Measurements from ENCODE around the gene PCDHB13. TPM values are rescaled to one million over a fixed set of nuclear protein-coding genes. Genes with fewer than 3 reads are reported as not detected.
"Not testable (repeated sequence)": the region's sequence is repeated elsewhere in the genome, so short reads cannot be mapped to it uniquely, and the experiment has no call there.

PCDHB13 gene
- total RNA-seq, 1 donor from 2014 or later = 7.1 TPM

DNA sequence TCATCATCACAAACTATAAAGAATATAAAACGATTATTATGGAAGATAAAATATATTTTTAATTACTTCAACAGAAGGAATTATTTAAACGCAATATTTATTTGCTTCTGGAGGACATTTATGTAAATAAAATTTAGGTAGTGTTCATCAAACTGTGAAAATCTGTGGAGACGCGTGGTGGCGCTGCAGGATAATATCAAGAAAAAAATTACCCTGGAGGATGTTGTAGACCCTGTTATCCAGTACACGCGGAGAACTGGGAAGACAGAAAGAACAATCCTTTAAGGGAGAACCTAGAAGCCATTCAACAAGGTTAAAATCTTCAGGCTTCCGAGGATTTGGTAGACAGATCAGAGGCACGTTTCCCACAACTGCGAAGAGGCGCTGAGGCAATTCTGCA lies 5.2 kb upstream of the PCDHB13 start, which contains the start of gene PCDHB12:
Gene PCDHB12, plus strand, starts transcription at position 242 of the 400 bp plus-strand sequence. CDS start 189 bp downstream, outside the sequence.
- peak; percentile 38 for TF ChIP-seq CTCF (IDR thresholded peaks at IDR 0.05; ENCODE audit: unreplicated experiment)
- peaks cover 26% of the 10 kb centered on the region for H3K36me3 Mint-ChIP-seq (ENCODE audit: low read depth, unreplicated experiment)
- H3K4me1 Mint-ChIP-seq (ENCODE audit: unreplicated experiment) = no peaks in the 10 kb centered on the region
- H3K4me3 Mint-ChIP-seq (ENCODE audit: unreplicated experiment) = peak within 1 kb of the TSS; percentile 77
- no peak within 1 kb of the TSS for H3K27ac Mint-ChIP-seq (ENCODE audit: unreplicated experiment)
- peak; percentile 11 for DNase-seq (ENCODE audit: low spot score)
- H3K27me3 Mint-ChIP-seq (ENCODE audit: unreplicated experiment) = no peaks in the 10 kb centered on the region
- peaks cover 6% of the 10 kb centered on the region for H3K9me3 Mint-ChIP-seq (ENCODE audit: unreplicated experiment)

- Mint-ChIP-seq H3K9me3 (ENCODE audit: unreplicated experiment) (peaks cover 13% of the 10 kb centered on the region), H3K36me3 (ENCODE audit: low read depth, unreplicated experiment) (peaks cover 38% of the 10 kb centered on the region), H3K4me3 (ENCODE audit: unreplicated experiment) (peak overlapping the region; percentile 51)
- H3K27me3 Mint-ChIP-seq (ENCODE audit: unreplicated experiment); H3K27ac Mint-ChIP-seq (ENCODE audit: unreplicated experiment); DNase-seq (ENCODE audit: low spot score); H3K4me1 Mint-ChIP-seq (ENCODE audit: unreplicated experiment): not testable (repeated sequence)
Measured at GRCh38 chr5:141210281-141210680, 3.4 kb upstream of the PCDHB13 start.

- H3K27ac Mint-ChIP-seq (ENCODE audit: unreplicated experiment); H3K27me3 Mint-ChIP-seq (ENCODE audit: unreplicated experiment); DNase-seq (ENCODE audit: low spot score); H3K4me1 Mint-ChIP-seq (ENCODE audit: unreplicated experiment): not testable (repeated sequence)
- H3K9me3 Mint-ChIP-seq (ENCODE audit: unreplicated experiment) = peaks cover 14% of the 10 kb centered on the region
- peaks cover 40% of the 10 kb centered on the region for H3K36me3 Mint-ChIP-seq (ENCODE audit: low read depth, unreplicated experiment)
- peak overlapping the region; percentile 82 for H3K4me3 Mint-ChIP-seq (ENCODE audit: unreplicated experiment)
Measured at GRCh38 chr5:141210849-141211248, 2.9 kb upstream of the PCDHB13 start.

- not testable (repeated sequence) for H3K27me3 Mint-ChIP-seq (ENCODE audit: unreplicated experiment); H3K4me1 Mint-ChIP-seq (ENCODE audit: unreplicated experiment); DNase-seq (ENCODE audit: low spot score)
- Mint-ChIP-seq H3K27ac (ENCODE audit: unreplicated experiment) (peak overlapping the region; percentile 7), H3K9me3 (ENCODE audit: unreplicated experiment) (peaks cover 20% of the 10 kb centered on the region), H3K4me3 (ENCODE audit: unreplicated experiment) (peak overlapping the region; percentile 65), H3K36me3 (ENCODE audit: low read depth, unreplicated experiment) (peaks cover 40% of the 10 kb centered on the region)
Measured at GRCh38 chr5:141214583-141214982, 864 bp downstream of the PCDHB13 start.

- H3K27me3 Mint-ChIP-seq (ENCODE audit: unreplicated experiment); DNase-seq (ENCODE audit: low spot score); H3K4me1 Mint-ChIP-seq (ENCODE audit: unreplicated experiment): not testable (repeated sequence)
- peak overlapping the region; percentile 7 for H3K27ac Mint-ChIP-seq (ENCODE audit: unreplicated experiment)
- peaks cover 35% of the 10 kb centered on the region for H3K36me3 Mint-ChIP-seq (ENCODE audit: low read depth, unreplicated experiment)
- H3K4me3 Mint-ChIP-seq (ENCODE audit: unreplicated experiment) = peak overlapping the region; percentile 65
- peaks cover 15% of the 10 kb centered on the region for H3K9me3 Mint-ChIP-seq (ENCODE audit: unreplicated experiment)
Measured at GRCh38 chr5:141215504-141215903, 1.8 kb downstream of the PCDHB13 start.

DNA sequence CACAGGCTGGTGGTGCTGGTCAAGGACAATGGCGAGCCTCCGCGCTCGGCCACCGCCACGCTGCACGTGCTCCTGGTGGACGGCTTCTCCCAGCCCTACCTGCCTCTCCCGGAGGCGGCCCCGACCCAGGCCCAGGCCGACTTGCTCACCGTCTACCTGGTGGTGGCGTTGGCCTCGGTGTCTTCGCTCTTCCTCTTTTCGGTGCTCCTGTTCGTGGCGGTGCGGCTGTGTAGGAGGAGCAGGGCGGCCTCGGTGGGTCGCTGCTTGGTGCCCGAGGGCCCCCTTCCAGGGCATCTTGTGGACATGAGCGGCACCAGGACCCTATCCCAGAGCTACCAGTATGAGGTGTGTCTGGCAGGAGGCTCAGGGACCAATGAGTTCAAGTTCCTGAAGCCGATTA lies 2.3 kb downstream of the PCDHB13 start:
- not testable (repeated sequence) for DNase-seq (ENCODE audit: low spot score); H3K4me1 Mint-ChIP-seq (ENCODE audit: unreplicated experiment); H3K27ac Mint-ChIP-seq (ENCODE audit: unreplicated experiment); H3K4me3 Mint-ChIP-seq (ENCODE audit: unreplicated experiment); H3K27me3 Mint-ChIP-seq (ENCODE audit: unreplicated experiment)
- Mint-ChIP-seq H3K36me3 (ENCODE audit: low read depth, unreplicated experiment) (peaks cover 32% of the 10 kb centered on the region), H3K9me3 (ENCODE audit: unreplicated experiment) (peaks cover 15% of the 10 kb centered on the region)

DNA sequence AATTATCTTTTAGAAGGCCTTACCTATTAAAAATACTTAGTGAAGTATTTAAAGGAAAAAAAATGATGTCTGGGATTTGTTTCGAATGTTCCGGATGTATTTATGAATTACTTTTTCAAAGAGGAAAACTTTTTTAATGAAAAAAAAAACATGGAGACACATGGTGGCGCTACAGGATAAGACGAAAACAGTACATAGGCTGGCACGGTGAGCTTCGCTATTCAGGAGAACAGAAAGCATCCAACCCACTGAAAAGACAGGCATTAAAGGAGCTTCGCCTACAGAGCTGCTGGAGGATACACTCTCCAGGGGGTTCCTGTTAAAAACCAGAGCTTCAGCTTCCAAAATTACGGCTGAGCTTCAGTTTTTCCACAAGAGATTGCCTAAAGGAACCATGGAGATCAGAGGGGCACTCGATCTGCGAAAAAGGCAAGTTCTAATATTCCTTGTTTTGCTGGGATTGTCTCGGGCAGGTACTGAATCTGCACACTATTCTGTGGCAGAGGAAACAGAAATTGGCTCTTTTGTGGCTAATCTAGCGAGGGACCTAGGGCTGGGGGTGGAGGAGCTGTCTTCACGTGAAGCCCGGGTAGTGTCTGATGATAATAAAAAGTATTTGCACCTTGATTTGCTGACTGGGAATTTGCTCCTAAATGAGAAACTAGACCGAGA lies 9.5 kb downstream of the PCDHB13 start, which contains the start of gene PCDHB14:
Gene PCDHB14, plus strand, starts transcription at position 232 of the 672 bp plus-strand sequence. Its CDS starts 163 bp downstream, at position 395.
- H3K9me3 Mint-ChIP-seq (ENCODE audit: unreplicated experiment) = peaks cover 2% of the 10 kb centered on the region
- no peaks in the 10 kb centered on the region for H3K27me3 Mint-ChIP-seq (ENCODE audit: unreplicated experiment)

DNA sequence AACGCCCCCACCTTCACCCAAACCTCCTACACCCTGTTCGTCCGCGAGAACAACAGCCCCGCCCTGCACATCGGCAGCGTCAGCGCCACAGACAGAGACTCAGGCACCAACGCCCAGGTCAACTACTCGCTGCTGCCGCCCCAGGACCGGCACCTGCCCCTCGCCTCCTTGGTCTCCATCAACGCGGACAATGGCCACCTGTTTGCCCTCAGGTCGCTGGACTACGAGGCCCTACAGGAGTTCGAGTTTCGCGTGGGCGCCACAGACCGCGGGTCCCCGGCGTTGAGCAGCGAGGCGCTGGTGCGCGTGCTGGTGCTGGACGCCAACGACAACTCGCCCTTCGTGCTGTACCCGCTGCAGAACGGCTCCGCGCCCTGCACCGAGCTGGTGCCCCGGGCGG lies 11.1 kb downstream of the PCDHB13 start:
- H3K36me3 Mint-ChIP-seq (ENCODE audit: low read depth, unreplicated experiment) = peaks cover 31% of the 10 kb centered on the region
- H3K27ac Mint-ChIP-seq (ENCODE audit: unreplicated experiment); H3K9me3 Mint-ChIP-seq (ENCODE audit: unreplicated experiment); H3K4me1 Mint-ChIP-seq (ENCODE audit: unreplicated experiment); H3K27me3 Mint-ChIP-seq (ENCODE audit: unreplicated experiment); DNase-seq (ENCODE audit: low spot score): not testable (repeated sequence)
- H3K4me3 Mint-ChIP-seq (ENCODE audit: unreplicated experiment) = peak overlapping the region; percentile 80

More for the DNA sequence above, 9.5 kb downstream of the PCDHB13 start, which contains the start of gene PCDHB14:
- peak; percentile 18 for DNase-seq (ENCODE audit: low spot score)
- peaks cover 33% of the 10 kb centered on the region for H3K36me3 Mint-ChIP-seq (ENCODE audit: low read depth, unreplicated experiment)
- peaks cover 10% of the 10 kb centered on the region for H3K4me1 Mint-ChIP-seq (ENCODE audit: unreplicated experiment)
- no peak within 1 kb of the TSS for H3K27ac Mint-ChIP-seq (ENCODE audit: unreplicated experiment)
- peak; percentile 50 for TF ChIP-seq CTCF (IDR thresholded peaks at IDR 0.05; ENCODE audit: unreplicated experiment)
- H3K4me3 Mint-ChIP-seq (ENCODE audit: unreplicated experiment) = peak within 1 kb of the TSS; percentile 72

DNA sequence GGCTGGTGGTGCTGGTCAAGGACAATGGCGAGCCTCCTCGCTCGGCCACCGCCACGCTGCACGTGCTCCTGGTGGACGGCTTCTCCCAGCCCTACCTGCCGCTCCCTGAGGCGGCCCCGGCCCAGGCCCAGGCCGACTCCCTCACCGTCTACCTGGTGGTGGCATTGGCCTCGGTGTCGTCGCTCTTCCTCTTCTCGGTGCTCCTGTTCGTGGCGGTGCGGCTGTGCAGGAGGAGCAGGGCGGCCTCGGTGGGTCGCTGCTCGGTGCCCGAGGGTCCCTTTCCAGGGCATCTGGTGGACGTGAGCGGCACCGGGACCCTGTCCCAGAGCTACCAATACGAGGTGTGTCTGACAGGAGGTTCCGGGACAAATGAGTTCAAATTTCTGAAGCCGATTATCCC lies 11.7 kb downstream of the PCDHB13 start:
- not testable (repeated sequence) for H3K27ac Mint-ChIP-seq (ENCODE audit: unreplicated experiment); H3K4me1 Mint-ChIP-seq (ENCODE audit: unreplicated experiment); H3K27me3 Mint-ChIP-seq (ENCODE audit: unreplicated experiment); DNase-seq (ENCODE audit: low spot score); H3K9me3 Mint-ChIP-seq (ENCODE audit: unreplicated experiment)
- peak overlapping the region; percentile 65 for H3K4me3 Mint-ChIP-seq (ENCODE audit: unreplicated experiment)
- peaks cover 31% of the 10 kb centered on the region for H3K36me3 Mint-ChIP-seq (ENCODE audit: low read depth, unreplicated experiment)
